Activated T-cell treated with anti-CD3 and anti-CD28 coated beads, Interleukin-2, amount 50 U/mL, for 48 hours (primary cell): ENCODE results near the gene SAMD1.
"Not testable (repeated sequence)": the region's sequence is repeated elsewhere in the genome, so short reads cannot be mapped to it uniquely, and the experiment has no call there.

Source experiments
- DNase-seq, 2 experiments: peaks; one replicate each; pipeline ENCODE4 v3.0.0-alpha.2; 2020

SAMD1 gene

DNA sequence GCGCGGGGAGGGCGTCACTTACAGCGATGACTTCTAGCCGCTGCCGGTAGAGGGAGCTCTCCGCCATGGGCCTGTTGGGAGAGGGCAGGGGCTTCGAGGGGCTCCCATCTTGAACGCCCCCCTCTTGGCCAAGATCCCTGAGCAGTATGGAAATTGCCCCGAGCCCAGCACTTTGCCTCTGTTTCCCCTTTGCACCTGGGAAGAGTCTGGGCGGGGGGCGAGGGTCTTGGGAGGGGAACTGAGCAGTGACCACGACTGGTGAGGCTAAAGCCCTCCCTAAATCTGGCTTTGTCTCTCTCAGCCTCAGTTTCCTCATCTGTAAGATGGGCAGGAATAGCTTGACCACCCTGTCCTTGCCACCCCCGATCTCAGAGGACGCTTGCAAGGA is 31.5 kb downstream of the SAMD1 start:
- DNase-seq = peak; percentile 69 to 71

DNA sequence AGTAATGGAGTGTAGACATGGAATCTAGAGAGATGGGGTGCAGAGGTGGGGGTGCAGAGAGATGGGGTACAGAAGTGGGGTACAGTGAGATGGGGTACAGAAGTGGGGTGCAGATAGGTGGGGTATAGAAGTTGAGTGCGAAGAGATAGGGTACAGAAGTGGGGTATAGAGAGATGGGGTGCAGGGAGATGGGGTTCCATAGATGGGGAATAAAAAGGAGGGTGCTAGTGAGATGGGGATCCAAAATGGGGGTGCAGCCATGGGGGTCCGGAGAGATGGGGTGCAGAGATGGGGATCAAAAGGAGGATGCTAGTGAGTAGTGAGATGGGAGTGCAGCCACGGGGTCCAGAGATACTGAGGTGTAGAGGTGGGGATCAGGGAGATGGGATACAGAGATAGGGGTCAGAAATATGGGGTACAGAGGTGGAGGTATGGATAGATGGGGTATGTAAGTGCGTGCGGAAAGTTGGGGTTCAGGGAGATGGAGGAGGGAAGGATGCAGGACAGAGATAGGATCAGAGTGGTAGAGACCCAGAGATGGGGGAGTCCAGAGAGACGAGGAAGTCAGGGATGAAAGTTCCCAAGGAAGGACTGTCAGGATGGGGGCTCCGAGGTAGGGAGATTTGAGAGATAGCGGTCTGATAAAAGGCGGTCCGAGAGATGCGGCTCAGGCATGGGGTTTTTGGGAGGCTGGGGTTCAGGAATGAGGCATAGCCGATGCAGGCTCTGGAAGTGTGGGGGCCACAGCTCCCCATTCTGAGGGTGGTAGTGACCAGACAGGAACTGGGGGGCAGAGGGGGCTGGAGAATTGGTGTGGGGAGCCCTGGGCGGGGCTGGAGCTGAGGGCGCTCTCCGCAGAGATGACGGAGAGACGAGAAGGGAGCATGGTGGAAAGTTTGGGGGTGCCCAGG is 32.1 kb downstream of the SAMD1 start:
- no peak for DNase-seq

DNA sequence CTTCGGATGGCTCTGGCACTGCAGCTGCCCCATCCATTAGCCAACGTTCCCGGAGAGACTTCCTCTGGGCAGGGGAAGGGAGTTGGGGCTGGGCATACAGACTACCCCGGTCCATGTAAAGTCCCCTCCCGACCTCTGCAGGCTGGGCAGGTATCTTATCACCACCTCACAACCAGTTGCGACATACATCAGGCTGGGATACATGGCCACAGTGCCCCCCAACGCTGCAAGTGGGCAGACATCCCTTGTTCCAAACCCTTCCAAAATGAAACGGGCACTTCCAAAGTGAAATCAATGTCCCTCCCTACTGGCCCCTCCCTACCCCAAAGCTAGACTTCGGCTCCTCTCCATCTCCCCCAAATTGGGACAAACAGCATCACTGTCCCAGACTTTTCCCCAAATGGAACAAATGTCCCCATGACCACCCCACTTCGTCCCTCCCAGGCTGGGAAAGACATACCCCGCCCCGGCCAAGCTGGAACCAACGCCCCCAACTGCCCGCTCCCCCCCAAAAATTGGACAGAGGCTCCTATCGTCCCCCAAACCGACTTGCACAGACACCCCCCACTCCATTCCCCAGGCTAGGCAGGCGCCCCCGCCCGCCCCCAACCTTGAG is 33.7 kb downstream of the SAMD1 start:
- no peak for DNase-seq

DNA sequence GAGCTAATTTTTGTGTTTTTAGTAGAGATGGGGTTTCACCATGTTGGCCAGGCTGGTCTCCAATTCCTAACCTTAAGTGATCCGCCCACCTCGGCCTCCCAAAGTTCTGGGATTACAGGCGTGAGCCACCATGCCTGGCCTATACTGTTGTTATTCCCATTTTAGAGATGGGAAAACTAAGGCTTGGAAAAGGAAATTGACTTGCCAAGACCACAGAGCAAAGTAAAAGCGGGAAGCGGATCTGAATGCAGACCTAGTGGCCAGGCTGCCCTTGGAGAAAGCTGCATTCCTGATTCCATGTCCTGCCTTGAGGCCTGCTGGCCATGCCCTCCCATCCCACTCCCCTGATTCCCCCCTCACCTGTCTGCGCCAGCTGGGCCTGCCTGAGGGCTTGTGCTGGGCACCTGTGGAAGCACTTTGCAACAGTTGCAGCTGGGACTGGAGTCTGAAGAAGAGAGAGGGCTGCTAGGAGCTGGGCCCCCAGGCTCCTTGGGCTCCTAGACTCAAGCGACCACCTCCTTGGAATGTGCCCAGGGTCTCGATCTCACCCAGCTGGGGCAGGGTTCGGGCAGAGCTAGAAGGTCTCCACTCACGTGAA is 34.4 kb downstream of the SAMD1 start:
- DNase-seq = no peak

DNA sequence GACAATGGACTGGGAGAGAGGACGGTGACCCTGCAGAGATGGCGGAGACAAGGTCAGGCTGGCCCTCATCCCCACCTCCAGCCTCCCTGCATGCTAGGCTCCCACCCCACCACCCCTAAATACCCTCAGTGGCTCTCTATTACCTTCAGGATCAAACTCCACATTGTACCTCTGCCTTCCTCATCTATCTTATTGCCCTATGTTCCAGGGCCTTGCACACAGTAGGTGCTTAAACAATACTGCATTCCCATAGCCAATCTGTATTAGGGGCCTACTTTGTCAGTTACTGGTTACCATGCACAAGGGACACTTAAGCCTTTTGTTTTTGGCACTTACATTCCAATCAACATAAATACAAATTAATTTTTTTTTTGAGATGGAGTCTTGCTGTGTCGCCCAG is 35.2 kb downstream of the SAMD1 start:
- no peak for DNase-seq

DNA sequence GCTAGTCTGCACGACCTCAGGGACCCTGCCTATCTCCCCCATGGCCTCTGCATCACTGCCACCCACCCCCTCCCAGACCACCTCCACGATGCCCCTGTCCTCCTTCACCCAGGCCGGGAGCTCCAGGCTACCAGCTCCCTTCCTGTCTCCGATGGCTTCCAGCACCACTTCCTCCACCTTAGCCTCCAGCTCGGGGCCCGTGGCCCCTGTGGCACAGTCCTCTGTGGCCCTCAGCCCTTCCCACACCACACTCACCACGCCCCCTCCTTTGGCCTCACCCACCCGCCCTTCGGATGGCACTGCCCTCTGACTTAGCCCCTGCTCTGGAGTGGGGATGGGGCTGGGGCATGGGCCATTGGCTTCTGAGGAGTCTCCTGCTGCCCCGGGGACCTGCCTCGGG is 35.8 kb downstream of the SAMD1 start:
- DNase-seq = no peak

DNA sequence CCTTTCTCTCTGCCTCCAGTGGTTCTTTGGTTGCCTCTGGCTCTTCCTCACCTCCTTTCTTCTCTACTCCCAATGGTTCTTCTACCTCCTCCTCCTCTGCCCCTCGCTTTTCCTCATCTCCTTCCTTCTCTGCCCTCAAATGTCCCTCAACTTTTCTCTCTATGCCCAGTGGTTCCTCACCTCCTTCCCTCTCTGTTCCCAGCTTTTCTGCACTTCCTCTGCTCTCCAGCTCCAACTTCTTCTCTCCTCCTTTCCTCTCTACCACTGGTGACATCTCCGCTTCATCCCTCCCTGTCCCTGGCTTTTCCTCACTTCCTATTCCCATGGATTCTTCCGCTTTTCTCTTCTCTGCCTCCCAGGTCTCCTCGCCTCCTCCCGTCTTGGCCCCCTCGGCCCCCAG is 36.5 kb downstream of the SAMD1 start:
- DNase-seq = no peak

DNA sequence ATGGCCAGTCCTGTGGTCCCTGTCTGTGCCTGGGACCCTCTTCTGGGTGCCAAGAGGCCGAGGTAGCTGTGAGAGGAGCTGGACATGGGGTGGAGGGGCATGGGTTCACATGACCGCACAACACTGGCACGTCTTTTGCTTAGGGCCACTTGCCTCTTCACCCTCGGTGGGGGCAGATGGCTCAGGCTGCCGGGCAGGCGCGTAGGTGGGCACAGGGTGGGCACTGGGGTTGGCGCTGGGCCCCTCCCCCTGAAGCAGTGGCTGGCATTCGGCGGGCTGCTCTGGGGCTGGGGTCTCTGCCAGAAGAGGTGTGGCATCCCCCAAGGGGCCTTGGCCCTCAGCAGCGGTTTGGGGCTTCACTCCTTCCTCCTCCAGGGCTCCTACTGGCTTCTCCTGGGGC is 37.1 kb downstream of the SAMD1 start:
- no peak for DNase-seq

DNA sequence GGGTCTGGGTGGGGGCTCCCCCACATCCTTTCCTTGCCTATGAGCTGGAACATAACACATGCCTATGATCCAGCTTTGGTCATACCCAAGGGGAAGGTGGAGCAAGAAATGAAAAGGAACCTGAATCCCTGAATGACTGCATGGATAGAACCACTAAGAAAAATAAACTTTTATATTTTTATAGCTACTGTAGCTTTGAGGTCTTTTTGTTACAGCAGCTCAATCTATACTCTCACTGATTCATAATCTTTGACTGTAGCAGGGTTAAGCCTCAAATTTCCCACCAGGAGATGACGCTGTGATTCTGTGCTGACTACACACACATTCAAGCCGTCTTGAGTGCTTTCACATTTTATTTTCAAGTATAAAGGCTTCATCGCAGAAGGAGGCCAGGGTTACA is 37.5 kb downstream of the SAMD1 start:
- DNase-seq = no peak

DNA sequence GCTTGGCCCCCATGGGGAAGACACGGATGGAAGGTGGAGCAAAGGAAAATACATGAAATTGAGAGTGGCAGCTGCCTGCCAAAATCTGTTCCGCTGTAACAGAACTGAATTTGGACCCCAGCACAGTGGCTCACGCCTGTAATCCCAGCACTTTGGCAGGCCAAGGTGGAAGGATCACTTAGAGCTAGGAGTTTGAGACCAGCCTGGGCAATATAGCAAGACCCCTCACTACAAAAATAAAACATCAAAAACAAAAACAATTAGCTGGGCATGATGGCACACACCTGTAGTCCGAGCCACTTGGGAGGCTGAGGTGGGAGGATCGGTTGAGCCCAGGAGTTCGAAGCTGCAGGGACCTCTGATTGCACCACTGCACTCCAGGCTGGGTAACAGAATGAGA is 38.1 kb downstream of the SAMD1 start:
- no peak for DNase-seq

DNA sequence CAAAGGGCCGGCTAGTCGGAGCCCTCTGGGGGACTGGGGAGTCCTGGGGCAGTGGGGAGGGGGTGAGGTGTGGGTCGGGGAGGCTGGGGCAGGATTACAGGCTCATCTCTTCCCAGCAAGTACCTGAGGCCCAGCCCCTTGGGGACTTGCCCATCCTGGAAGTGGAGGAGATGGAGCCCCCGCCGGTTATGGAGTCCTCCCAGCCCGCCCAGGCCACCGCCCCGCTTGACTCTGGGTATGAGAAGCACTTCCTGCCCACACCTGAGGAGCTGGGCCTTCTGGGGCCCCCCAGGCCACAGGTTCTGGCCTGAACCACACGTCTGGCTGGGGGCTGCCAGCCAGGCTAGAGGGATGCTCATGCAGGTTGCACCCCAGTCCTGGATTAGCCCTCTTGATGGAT is 38.6 kb downstream of the SAMD1 start:
- DNase-seq = no peak

DNA sequence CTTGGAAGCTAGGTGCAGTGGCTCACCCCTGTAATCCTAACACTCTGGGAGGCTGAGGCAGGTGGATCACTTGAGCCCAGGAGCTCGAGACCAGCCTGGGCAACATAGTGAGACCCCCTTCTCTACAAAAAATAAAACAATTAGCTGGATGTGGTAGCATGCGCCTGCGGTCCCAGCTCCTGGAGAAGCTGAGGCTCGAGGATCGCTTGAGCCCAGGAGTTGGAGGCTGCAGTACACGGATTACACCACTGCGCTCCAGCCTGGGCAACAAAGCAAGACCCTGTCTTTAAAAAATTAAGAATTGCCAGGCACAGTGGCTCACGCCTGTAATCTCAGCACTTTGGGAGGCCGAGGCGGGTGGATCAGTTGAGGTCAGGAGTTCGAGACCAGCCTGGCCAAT is 39.6 kb downstream of the SAMD1 start:
- not testable (repeated sequence) for DNase-seq

DNA sequence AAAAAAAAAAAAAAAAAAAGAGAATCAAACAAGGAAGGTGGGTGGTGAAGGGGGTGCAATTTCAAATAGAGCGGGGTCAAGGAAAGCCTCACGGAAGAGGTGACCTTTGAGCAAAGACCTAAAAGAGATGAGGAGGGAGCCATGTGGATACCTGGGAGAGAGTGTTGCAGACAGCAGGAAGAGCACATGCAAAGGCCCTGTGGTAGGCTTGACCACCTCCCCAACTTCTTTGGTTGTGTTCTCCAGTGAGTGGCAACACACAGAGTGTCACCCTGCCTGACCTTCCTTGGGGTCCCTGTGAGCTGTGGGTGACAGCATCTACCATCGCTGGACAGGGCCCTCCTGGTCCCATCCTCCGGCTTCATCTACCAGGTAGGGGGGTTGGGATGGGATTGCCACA is 40.0 kb downstream of the SAMD1 start:
- DNase-seq = no peak

DNA sequence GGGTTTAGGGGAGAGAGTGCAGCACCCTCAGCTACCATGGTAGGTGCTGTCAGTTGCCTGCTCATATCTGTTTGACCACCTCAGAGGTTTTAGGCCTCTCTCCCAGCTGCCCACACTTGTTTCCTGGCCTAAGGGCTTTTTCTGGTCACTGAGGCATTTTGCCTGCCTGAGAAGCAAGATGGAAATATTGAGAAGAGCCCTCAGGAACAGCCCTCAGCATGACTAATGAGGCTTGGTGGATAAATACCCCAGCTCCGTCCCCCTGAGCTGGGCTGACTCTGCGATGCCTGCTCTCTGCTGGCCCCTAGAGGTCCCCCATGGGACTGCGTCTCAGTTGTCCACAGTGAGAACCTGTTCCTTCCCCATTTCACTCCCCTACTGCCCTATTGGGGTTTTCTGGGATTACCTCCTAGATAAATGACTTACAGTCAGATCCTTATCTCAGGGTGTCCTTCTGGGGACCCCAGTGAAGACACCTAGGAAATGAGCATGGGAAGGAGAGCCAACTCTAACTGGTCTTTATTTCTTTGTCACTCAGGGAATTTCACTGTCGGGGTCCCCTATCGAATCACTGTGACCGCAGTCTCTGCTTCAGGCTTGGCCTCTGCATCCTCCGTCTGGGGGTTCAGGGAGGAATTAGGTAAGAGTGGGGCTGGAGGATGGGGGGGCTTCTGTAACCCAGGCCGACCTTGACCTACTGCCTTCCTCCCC is 42.0 kb downstream of the SAMD1 start:
- peak; percentile 89 for DNase-seq

DNA sequence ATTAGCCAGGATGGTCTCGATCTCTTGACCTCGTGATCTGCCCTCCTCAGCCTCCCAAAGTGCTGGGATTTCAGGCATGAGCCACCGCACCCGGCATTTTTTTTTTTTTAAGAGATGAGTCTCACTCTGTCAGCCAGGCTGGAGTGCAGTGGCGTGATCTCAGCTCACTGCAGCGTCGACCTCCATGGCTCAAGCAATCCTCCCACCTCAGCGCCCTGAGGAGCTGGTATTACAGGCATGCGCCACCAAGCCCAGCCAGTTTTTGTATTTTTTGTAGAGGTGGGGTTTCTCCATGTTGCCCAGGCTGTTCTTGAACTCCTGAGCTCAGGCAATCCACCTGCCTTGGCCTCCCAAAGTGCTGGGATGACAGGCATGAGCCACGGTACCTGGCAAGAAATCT is 42.7 kb downstream of the SAMD1 start:
- not testable (repeated sequence) for DNase-seq

DNA sequence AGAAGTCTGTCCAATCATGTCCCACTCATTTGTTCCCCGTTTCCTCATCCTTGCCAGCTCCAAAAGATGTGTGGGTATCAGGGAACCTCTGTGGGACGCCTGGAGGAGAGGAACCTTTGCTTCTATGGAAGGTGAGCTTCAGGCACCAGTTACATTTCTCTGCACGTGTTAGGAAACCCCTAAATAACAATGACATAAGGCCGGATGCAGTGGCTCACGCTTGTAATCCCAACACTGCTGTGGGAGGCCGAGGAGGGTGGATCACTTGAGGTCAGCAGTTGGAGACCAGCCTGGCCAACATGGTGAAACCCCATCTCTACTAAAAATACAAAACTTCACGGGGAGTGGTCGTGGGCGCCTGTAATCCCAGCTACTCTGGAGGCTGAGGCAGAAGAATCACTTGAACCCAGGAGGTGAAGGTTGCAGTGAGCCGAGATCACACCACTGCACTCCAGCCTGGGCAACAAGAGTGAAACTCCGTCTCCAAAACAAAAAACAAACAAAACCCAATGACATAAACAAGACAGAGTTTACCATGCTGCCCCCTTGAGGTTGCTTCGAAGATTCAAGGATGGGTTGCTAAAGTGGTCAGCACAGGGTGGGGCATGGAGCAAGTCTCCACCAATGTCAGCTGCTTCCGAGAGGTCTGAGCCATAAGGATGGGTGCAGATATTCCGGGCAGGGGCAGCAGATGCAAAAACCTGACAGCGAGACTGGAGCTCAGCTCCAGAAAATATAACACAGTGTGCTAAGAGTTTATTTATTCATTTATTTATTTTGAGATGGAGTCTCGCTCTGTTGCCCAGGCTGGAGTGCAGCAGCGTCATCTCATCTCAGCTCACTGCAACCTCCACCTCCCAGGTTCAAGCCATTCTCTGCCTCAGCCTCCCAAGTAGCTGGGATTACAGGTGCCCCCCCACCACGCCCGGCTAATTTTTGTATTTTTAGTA is 47.6 kb downstream of the SAMD1 start:
- peak in 1 of 2 experiments; percentile 34 for DNase-seq

DNA sequence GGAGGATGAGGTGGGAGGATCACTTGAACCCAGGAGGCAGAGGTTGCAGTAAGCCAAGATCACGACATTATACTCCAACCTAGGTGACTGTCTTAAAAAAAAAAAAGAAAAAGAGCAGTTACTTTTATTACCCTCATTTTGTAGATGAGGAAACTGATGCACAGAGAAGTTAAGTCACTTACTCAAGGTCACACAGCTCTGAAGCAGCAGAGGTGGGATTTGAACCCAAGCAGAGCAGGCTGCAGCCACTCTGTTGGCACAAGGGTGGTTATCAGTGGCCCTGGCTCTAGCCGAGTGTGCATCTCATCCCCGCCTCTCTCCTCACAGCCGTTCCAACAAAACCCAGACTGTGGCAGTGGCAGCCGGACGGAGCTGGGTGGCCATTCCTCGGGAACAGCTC is 51.4 kb downstream of the SAMD1 start:
- no peak for DNase-seq
